Left hindlimb (tissue), 1 donor: ENCODE data around the gene ZNF816.
"Not testable (repeated sequence)": the region's sequence is repeated elsewhere in the genome, so short reads cannot be mapped to it uniquely, and the experiment has no call there.

Experiments
- DNase-seq: peaks from one replicate; pipeline ENCODE4 v3.0.0-alpha.2; 2018

Gene ZNF816

GRCh38 chr19:52923778-52924593 is 38.7 kb downstream of the ZNF816 start:
- DNase-seq, result no peak

GRCh38 chr19:52922841-52923777 is 39.6 kb downstream of the ZNF816 start, which contains the start of gene ZNF888:
Gene ZNF888 (minus strand): TSS chr19:52923428. CDS start chr19:52917873, 5,555 bp downstream.
- DNase-seq, result peak; percentile 91

- no peak for DNase-seq
Observed at GRCh38 chr19:52917531-52917930, 45.1 kb downstream of the ZNF816 start.

GRCh38 chr19:52910648-52911047 is 52.0 kb downstream of the ZNF816 start:
- no peak for DNase-seq

- DNase-seq, result not testable (repeated sequence)
Observed at GRCh38 chr19:52904052-52904780, 58.5 kb downstream of the ZNF816 start.

- DNase-seq, result no peak
Observed at GRCh38 chr19:52901842-52902241, 60.8 kb downstream of the ZNF816 start.
